ENCODE measurements around the gene SEMA3A.
"Not testable (repeated sequence)": the region's sequence is repeated elsewhere in the genome, so short reads cannot be mapped to it uniquely, and the experiment has no call there.

SEMA3A gene

DNA sequence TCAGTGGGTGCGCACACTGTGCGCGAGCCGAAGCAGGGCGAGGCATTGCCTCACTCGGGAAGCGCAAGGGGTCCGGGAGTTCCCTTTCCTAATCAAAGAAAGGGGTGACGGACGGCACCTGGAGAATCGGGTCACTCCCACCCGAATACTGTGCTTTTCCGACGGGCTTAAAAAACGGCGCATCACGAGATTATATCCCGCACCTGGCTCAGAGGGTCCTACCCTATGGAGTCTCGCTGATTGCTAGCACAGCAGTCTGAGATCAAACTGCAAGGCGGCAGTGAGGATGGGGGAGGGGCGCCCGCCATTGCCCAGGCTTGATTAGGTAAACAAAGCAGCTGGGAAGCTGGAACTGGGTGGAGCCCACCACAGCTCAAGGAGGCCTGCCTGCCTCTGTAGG, 44.2 kb downstream of the SEMA3A start:
- DNase-seq: not testable (repeated sequence)

DNA sequence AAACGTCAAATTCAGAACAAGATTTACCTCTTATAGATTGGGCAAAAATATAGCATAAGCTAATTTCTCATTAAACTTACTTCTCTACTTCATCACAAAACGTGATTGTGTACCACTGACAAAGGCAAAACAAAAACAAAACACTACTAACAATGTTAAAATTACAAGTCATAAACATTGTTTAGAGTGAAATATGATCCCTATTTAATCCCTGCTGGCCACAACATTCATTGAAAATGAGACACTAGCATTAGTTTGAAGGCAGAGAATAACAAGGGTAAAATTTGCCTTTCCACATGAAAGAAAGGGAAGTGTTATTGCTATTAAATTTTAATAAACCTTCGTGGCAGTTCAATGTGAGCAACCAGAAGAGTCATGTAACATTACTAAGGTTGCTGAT, 45.0 kb downstream of the SEMA3A start:
- DNase-seq: no peak

DNA sequence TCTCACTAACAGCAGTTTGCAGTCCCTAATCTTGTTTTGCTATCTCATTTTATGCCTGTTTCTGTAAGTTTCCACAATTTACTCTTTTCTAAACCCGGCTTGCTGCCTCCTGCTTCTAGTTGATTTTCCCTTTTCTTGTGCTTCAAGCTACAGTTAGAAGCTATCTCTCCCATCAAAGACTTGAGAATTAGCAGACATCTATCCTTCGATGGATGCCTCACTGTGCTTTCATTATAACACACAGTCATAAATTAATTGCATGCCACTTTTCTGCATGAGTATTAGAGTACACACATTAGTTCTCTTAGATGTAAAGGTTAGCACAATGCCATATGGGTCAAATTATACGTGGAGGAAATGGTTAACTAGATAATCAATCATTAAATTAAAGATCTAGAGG, 48.7 kb downstream of the SEMA3A start:
- no peak for DNase-seq

GRCh38 chr7:84144935-84145334, 49.7 kb downstream of the SEMA3A start:
- no peak for DNase-seq

- no peak for DNase-seq
Measured at GRCh38 chr7:84144480-84144879, 50.1 kb downstream of the SEMA3A start.

DNA sequence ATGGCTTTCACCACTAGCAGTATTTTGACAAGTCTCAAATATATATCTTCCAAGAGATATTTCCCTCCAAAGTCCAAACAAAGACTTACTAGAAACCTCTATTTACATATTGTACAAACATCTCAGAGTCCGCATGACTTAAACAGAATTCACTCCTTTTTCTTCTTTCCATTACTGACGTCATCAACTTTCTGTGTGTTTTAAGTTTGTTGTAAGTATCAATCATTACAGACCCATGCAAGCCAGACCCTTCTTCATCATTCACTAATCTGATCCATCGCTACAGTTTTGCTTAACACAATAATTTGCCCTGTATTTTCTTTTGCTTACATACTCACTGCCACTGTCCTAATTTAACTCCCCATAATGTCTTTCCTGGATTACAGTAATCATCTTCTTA, 51.9 kb downstream of the SEMA3A start:
- DNase-seq: no peak

DNA sequence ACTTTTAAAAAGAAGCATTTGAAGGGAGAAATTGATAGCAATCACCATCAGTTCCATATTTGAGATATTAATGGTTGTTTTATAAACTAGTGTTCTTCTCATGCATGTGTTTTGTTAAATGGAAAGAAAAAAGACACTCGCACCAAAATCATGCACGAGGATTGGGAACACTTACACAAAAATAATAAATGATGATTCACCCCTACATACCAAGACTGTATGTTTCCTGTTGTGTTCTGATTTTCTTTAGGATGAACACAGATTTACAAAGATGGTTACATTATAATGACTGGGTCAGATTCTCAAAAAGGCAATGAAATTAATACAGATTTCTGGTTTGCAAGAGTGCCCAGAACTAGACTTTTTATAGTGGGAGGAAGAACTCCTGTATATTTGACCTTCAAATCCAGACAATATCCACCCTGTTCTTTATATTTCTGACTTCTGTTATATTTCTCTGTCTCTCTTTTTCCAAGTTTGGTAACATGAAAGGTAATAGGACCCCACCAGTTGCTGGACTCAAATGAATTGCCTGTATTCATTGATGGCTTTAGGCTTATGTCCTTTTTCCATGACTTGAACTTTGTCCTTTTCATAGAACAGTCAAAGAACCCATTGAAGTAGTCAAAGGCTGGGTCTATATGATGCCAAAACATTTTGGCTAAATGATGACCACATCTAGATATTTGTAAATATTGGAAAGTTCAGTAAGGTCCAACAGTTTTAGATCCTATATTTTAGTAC, 54.4 kb downstream of the SEMA3A start:
- no peak for DNase-seq

- DNase-seq: no peak
Measured at GRCh38 chr7:84138411-84138810, 56.2 kb downstream of the SEMA3A start.

- no peak for DNase-seq
Measured at GRCh38 chr7:84137812-84138211, 56.8 kb downstream of the SEMA3A start.

DNA sequence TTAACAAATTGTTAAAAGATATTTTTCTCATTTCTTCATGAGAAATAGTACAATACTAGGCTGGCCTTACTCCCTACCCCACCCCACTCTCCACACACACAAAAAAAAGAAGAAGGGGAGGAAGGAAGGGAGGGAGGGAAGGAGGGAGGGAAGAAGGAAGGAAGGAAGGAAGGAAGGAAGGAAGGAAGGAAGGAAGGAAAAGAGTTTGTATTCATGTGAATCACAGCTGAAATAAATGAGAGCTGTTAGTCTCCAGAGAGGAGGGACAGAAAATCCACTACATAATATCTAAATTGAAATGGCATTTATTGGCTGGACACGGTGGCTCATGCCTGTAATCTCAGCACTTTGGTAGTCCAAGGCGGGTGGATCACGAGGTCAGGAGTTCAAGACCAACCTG, 57.8 kb downstream of the SEMA3A start:
- DNase-seq: no peak

GRCh38 chr7:84136336-84136735, 58.3 kb downstream of the SEMA3A start:
- DNase-seq: no peak

GRCh38 chr7:84134169-84134568, 60.4 kb downstream of the SEMA3A start:
- DNase-seq: no peak

DNA sequence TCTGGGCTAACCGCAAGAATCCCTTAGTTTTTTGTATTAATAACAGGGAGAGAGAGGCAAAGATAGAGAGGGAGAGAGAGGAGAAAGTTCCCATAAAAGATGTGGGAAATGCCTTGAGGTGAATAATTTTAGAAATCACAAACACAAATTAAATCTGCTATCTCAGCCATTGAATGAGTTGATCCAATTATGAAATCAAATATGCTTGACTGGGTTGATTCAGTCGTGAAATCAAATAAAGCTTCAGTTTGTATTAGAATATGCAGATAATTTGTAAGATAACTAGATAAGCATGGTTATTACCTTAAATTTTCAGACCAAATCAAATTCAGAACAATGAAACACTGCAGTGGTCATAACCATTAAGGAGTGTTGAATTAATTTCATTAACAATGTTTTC, 68.9 kb downstream of the SEMA3A start:
- no peak for DNase-seq

GRCh38 chr7:84123965-84124547, 70.5 kb downstream of the SEMA3A start:
- DNase-seq: no peak

DNA sequence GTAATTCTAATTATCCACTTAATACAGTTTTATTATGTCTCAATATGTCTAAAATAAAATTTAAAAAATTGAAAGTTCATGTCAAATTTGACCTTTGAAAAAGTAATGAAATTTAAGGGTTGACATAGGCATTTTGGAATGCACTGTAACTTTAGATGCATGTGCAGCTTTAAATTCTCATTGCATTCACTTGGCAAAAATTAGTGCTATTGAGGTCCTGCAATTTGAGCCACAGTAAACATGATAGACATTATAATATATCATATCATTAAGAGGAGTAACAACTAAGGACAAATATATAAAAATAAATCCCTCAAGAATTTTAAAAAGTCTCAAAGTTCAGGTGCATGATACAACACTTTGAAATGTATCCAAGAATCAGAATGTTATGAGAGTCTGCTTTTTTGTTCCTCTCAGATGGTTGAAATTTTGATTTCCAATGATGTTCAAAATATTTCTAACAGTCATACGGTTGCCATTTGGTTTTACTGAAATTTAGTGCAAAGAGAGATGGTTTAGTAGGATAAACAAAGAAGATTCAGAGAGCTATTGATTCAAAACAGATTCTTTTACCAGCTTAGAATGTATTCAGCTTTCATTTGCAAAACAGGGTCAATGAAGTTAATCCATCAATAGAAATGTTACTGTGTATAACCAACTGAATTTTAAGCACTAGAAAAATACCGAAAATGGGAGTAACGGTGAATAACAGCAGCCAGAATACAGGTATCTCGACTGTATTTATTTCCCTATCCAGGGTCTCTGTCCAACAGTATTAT, 71.8 kb downstream of the SEMA3A start:
- DNase-seq: no peak

DNA sequence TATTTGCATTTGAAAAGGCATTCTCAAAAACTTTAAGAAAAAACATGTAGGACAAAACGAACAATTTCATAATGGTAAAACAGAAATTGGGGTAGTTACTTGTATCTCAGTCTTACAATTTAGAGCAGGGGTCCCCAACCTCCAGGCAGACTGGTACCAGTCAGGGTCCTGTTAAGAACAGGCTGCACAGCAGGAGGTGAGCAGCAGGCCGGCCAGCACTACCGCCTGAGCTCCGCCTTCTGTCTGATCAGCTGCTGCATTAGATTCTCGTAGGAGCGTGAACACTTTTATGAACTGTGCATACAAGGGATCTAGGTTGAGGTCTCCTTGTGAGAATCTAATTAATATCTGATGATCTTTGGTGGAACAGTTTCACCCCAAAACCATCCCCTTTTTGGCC, 77.3 kb downstream of the SEMA3A start:
- DNase-seq: no peak

GRCh38 chr7:84113906-84114850, 80.4 kb downstream of the SEMA3A start:
- DNase-seq: no peak

GRCh38 chr7:84113286-84113685, 81.3 kb downstream of the SEMA3A start:
- no peak for DNase-seq

DNA sequence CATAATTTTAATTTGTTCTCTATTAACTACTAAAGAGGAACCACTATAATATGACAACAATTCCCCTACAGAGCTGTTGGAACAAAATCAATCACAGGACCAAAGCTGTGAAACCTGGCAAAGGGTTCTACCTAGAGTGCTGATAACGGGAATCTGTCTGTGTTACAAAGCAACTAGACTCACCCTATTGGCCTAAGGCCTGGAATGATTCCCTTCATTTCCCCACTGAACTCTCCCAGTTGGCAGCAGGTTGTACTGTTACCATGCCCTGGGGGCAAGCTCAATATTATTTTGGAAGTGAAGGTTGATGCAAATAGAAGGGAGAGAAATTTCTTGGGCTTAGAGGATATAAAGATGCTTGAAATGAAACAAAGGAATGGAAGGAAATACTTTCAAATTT, 81.8 kb downstream of the SEMA3A start:
- peak; percentile 16 to 38 for DNase-seq

- no peak for DNase-seq
Measured at GRCh38 chr7:84111842-84112241, 82.7 kb downstream of the SEMA3A start.

DNA sequence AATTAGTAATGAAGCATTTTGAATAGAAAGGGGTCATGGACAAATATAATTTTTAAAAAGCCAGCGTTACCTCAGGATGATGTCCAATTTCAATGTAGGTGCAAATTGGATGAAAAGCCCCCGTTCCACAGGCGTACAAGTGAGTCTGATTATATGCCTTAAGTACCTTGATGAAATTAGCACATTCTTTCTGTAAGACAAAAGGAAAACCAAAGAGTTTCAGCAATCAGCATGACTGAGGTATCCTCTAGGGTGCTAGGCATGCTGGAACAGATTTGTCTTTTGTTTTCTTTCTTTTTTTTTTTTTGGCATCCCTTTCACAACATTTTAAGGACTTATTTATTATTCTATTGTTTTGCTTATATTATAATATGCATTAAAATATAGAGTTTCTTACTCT, 84.2 kb downstream of the SEMA3A start:
- no peak for DNase-seq

GRCh38 chr7:84108787-84109186, 85.8 kb downstream of the SEMA3A start:
- DNase-seq: no peak

GRCh38 chr7:84108119-84108518, 86.5 kb downstream of the SEMA3A start:
- DNase-seq: no peak
